ENCODE measurements around the gene RASGEF1C.

DNA sequence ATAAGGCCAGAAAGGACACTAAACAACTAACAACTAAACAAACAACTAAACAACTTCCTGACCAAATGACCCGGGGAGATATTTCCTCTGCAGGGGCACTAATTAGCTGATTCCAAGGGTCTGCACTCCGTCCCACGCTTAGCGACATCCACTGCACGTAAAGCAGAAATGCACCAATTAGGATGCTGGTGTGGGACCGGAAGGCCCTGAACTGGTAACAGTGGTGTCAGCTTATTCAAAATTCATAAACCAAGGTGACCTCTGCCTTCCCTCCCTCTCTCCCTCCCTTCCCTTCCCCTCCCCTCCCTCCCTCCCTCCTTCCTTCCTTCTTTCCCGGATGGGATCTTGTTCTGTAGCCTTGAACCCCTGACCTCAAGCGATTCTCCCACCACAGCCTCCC lies 9.6 kb downstream of the RASGEF1C start:
- TF ChIP-seq POLR2AphosphoS5 (IDR thresholded peaks at IDR 0.05; ENCODE audit: low read depth), result no peak
- TF ChIP-seq, protein P1, sequence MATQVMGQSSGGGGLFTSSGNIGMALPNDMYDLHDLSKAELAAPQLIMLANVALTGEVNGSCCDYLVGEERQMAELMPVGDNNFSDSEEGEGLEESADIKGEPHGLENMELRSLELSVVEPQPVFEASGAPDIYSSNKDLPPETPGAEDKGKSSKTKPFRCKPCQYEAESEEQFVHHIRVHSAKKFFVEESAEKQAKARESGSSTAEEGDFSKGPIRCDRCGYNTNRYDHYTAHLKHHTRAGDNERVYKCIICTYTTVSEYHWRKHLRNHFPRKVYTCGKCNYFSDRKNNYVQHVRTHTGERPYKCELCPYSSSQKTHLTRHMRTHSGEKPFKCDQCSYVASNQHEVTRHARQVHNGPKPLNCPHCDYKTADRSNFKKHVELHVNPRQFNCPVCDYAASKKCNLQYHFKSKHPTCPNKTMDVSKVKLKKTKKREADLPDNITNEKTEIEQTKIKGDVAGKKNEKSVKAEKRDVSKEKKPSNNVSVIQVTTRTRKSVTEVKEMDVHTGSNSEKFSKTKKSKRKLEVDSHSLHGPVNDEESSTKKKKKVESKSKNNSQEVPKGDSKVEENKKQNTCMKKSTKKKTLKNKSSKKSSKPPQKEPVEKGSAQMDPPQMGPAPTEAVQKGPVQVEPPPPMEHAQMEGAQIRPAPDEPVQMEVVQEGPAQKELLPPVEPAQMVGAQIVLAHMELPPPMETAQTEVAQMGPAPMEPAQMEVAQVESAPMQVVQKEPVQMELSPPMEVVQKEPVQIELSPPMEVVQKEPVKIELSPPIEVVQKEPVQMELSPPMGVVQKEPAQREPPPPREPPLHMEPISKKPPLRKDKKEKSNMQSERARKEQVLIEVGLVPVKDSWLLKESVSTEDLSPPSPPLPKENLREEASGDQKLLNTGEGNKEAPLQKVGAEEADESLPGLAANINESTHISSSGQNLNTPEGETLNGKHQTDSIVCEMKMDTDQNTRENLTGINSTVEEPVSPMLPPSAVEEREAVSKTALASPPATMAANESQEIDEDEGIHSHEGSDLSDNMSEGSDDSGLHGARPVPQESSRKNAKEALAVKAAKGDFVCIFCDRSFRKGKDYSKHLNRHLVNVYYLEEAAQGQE (IDR thresholded peaks at IDR 0.05; ENCODE audit: insufficient replicate concordance, low read depth), result no peak

Measured in HL-60 (cell line).